Skin of body (tissue), 2 donors: Measurements from ENCODE around the gene TK1. TPM values are rescaled to one million over a fixed set of nuclear protein-coding genes. Genes with fewer than 3 reads are reported as not detected.

Experiments used
- DNase-seq: peaks from one replicate; lab custom pipeline; 2025; lab: John Stamatoyannopoulos, UW
- total RNA-seq: library from RNA; depleted of rRNA; stranded (reverse); fragments of >200 nt; gene quantifications from one replicate; pipeline ENCODE4 v1.2.3, GENCODE V29; 2014

The TK1 gene
- total RNA-seq, 1 donor from 2014 or later = 22.8 TPM

GRCh38 chr17:78223061-78223460 is 36.2 kb upstream of the TK1 start:
- no peak for DNase-seq

- no peak for DNase-seq
These were observed 32.7 kb upstream of the TK1 start for GRCh38 chr17:78219396-78220150.

GRCh38 chr17:78214706-78215061 is 27.8 kb upstream of the TK1 start:
- no peak for DNase-seq

GRCh38 chr17:78214016-78214705 is 27.3 kb upstream of the TK1 start, which contains the start of gene BIRC5:
BIRC5 (plus strand) TSS chr17:78214253; CDS start chr17:78214317, 64 bp downstream.
- peak; percentile 36 for DNase-seq

GRCh38 chr17:78211032-78211431 is 24.2 kb upstream of the TK1 start:
- no peak for DNase-seq

- DNase-seq = no peak
These were observed 23.3 kb upstream of the TK1 start for GRCh38 chr17:78210111-78210510.

- no peak for DNase-seq
These were observed 21.6 kb upstream of the TK1 start for GRCh38 chr17:78208486-78208885.

GRCh38 chr17:78206298-78206697 is 19.4 kb upstream of the TK1 start:
- DNase-seq = no peak

- DNase-seq = no peak
These were observed 18.4 kb upstream of the TK1 start for GRCh38 chr17:78205124-78205775.

GRCh38 chr17:78204387-78205123 is 17.7 kb upstream of the TK1 start:
- no peak for DNase-seq

GRCh38 chr17:78202666-78203065 is 15.8 kb upstream of the TK1 start:
- DNase-seq = no peak

- DNase-seq = no peak
These were observed 13.6 kb upstream of the TK1 start for GRCh38 chr17:78200451-78200850.

- no peak for DNase-seq
These were observed 10.4 kb upstream of the TK1 start for GRCh38 chr17:78197147-78197832.

GRCh38 chr17:78196716-78197115 is 9.9 kb upstream of the TK1 start:
- no peak for DNase-seq

- DNase-seq = peak; percentile 37
These were observed 716 bp downstream of the TK1 start for GRCh38 chr17:78185981-78186691.

- no peak for DNase-seq
These were observed 2.0 kb downstream of the TK1 start for GRCh38 chr17:78184868-78185267.

- no peak for DNase-seq
These were observed 2.5 kb downstream of the TK1 start for GRCh38 chr17:78184351-78184750.

- no peak for DNase-seq
These were observed 2.9 kb downstream of the TK1 start for GRCh38 chr17:78183916-78184315.

- DNase-seq = no peak
These were observed 4.3 kb downstream of the TK1 start for GRCh38 chr17:78182504-78182903.

- no peak for DNase-seq
These were observed 6.3 kb downstream of the TK1 start for GRCh38 chr17:78180508-78180907.

GRCh38 chr17:78180083-78180482 is 6.8 kb downstream of the TK1 start:
- no peak for DNase-seq
